CD4-positive, alpha-beta memory T cell (primary cell): ENCODE data around the gene FLT4. TPM values are rescaled to one million over a fixed set of nuclear protein-coding genes. Genes with fewer than 3 reads are reported as not detected.
A peak's percentile ranks its signal among the peaks of the same experiment; 100 is the strongest.
"Not testable (repeated sequence)": the region's sequence is repeated elsewhere in the genome, so short reads cannot be mapped to it uniquely, and the experiment has no call there.

Experiments
- CTCF ChIA-PET: fragments of 350-600 bp; sonication (Branson Sonifier 250); formaldehyde crosslinking; loops from one replicate; lab custom pipeline; 2021; ENCODE audit warnings: inconsistent platforms; ENCODE audit not compliant: partially characterized antibody; lab: Charles Lee
- POLR2A ChIA-PET: fragments of 350-600 bp; sonication (Branson Sonifier 250); formaldehyde crosslinking; loops from one replicate; lab custom pipeline; 2021; ENCODE audit not compliant: partially characterized antibody; lab: Charles Lee
- DNase-seq, 5 donors: peaks; one replicate each; pipeline versions ENCODE4 v3.0.0 to v3.0.0-alpha.2; 2020 to 2022; ENCODE audit warnings: mixed read lengths in 1 of 5
- H3K27ac ChIP-seq: one replicate; pipeline ENCODE4 v1.7.0; 2013; ENCODE audit warnings: low read depth, low read length
- H3K27me3 ChIP-seq: 2 replicates; pipeline ENCODE4 v1.7.0; 2013; ENCODE audit warnings: mild to moderate bottlenecking, low read length, moderate library complexity; ENCODE audit not compliant: insufficient read depth
- H3K36me3 ChIP-seq: 2 replicates; pipeline ENCODE4 v1.7.0; 2013; ENCODE audit warnings: mild to moderate bottlenecking, low read length, moderate library complexity; ENCODE audit not compliant: insufficient read depth
- H3K4me1 ChIP-seq: 2 replicates; pipeline ENCODE4 v1.7.0; 2013; ENCODE audit warnings: mild to moderate bottlenecking, low read length, moderate library complexity; ENCODE audit not compliant: insufficient read depth
- H3K4me3 ChIP-seq, 2 donors: one replicate each; pipeline ENCODE4 v1.7.0; 2013; ENCODE audit warnings: low read length in 2 of 2, mild to moderate bottlenecking in 1 of 2
- H3K9me3 ChIP-seq, 2 donors: one replicate each; pipeline ENCODE4 v1.7.0; 2013; ENCODE audit warnings: low read length in 2 of 2, control low read depth in 1 of 2; ENCODE audit not compliant: control insufficient read depth in 1 of 2
- H3K27ac Mint-ChIP-seq, 7 donors: one replicate each; pipeline ENCODE4 v1.8.0; 2020 to 2021; ENCODE audit warnings: mixed read lengths in 7 of 7, mild to moderate bottlenecking in 6 of 7, inconsistent platforms in 3 of 7, moderate library complexity in 3 of 7
- H3K27me3 Mint-ChIP-seq, 2 donors: one replicate each; pipeline ENCODE4 v1.8.0; 2020 to 2021; ENCODE audit warnings: mixed read lengths in 2 of 2
- H3K36me3 Mint-ChIP-seq, 2 donors: one replicate each; pipeline ENCODE4 v1.8.0; 2020 to 2021; ENCODE audit warnings: mixed read lengths in 2 of 2, inconsistent platforms in 1 of 2, mild to moderate bottlenecking in 1 of 2
- H3K4me1 Mint-ChIP-seq, 4 donors: one replicate each; pipeline ENCODE4 v1.8.0; 2020 to 2021; ENCODE audit warnings: mixed read lengths in 4 of 4, mild to moderate bottlenecking in 1 of 4
- H3K4me3 Mint-ChIP-seq, 8 donors: one replicate each; pipeline ENCODE4 v1.8.0; 2020 to 2021; ENCODE audit warnings: mixed read lengths in 8 of 8, mild to moderate bottlenecking in 7 of 8, moderate library complexity in 6 of 8, inconsistent platforms in 3 of 8
- H3K9me3 Mint-ChIP-seq, 8 donors: one replicate each; pipeline ENCODE4 v1.8.0; 2020 to 2021; ENCODE audit warnings: mixed read lengths in 8 of 8, mild to moderate bottlenecking in 5 of 8, inconsistent platforms in 3 of 8, moderate library complexity in 1 of 8
- intact Hi-C: fragments of 100-400 bp; cut with micrococcal nuclease; formaldehyde crosslinking; loops from one replicate; pipeline ENCODE4 v1.15.1; 2023
- polyA plus RNA-seq, 2 donors: library from polyadenylated mRNA; unstranded; fragments of 300-500 nt; fragmentation: Illumina TruSeq; gene quantifications; one replicate each; pipeline ENCODE4 v1.2.3, GENCODE V29; 2021
- total RNA-seq, 2 experiments: library from RNA; stranded (reverse); gene quantifications; one replicate each; pipeline ENCODE4 v1.2.3, GENCODE V29; 2021

FLT4 gene
- total and polyA plus RNA-seq, 4 experiments from 2014 or later, result 1.2 to 10.3 (median 6.9) TPM; not detected in 1

DNA sequence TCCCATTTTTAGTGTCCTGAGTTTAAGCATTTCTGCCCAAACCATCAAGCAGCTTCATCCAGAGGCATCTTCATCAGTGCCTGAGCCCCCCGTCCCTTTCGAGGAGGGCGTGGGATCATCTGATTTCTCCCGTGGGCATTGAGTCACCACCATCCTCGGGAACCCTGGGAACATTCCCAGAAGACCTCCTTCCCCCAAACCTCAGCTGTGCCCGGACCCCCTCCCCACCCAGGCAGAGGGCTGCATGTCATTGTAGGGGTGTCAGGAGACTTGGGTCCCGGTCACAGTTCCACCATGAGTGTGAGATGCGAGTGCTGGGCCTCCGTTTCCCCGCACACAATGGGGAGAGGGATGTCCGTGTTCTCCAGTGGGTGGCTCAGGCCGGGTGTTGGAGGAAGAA lies 32.6 kb upstream of the FLT4 start:
- H3K36me3 Mint-ChIP-seq, CTCF ChIA-PET, H3K9me3 Mint-ChIP-seq, H3K36me3 ChIP-seq, DNase-seq, H3K27ac Mint-ChIP-seq, H3K27me3 ChIP-seq, H3K9me3 ChIP-seq, H3K27ac ChIP-seq, intact Hi-C loops, H3K27me3 Mint-ChIP-seq, POLR2A ChIA-PET, H3K4me3 Mint-ChIP-seq, H3K4me3 ChIP-seq: not testable (repeated sequence)
- H3K4me1 Mint-ChIP-seq, result peaks cover 12 to 25% (median 17%) of the 10 kb centered on the region in 4 donors
- H3K4me1 ChIP-seq, result peaks cover 12% of the 10 kb centered on the region

DNA sequence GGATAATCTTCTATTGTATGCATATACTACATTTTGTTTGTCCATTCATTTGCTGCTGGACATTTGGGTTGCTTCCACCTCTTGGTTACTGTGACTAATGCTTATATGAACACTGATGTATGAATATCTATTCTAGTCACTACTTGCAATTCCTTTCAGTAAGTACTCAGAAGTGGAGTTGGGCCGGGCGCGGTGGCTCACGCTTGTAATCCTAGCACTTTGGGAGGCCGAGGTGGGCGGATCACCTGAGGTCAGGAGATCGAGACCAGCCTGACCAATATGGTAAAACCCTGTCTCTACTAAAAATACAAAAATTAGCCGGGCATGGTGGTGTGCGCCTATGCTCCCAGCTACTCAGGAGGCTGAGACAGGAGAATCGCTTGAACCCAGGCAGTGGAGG lies 28.9 kb upstream of the FLT4 start:
- Mint-ChIP-seq H3K27me3 (peaks cover 12 to 13% of the 10 kb centered on the region in 2 donors), H3K4me1 (peaks cover 4 to 15% (median 9%) of the 10 kb centered on the region in 4 donors)
- H3K4me3 ChIP-seq, intact Hi-C loops, H3K27ac Mint-ChIP-seq, H3K4me1 ChIP-seq, H3K9me3 Mint-ChIP-seq, H3K4me3 Mint-ChIP-seq, DNase-seq, H3K9me3 ChIP-seq, H3K36me3 Mint-ChIP-seq, POLR2A ChIA-PET, H3K36me3 ChIP-seq, H3K27ac ChIP-seq, H3K27me3 ChIP-seq: not testable (repeated sequence)
- CTCF ChIA-PET, result interaction anchor here (0.7 kb wide), 1 partner anchor 13 kb away, joined by 3 read pairs; no protein-coding TSS in a partner anchor

GRCh38 chr5:180675036-180675635 lies 25.7 kb upstream of the FLT4 start:
- Histone ChIP-seq H3K27ac (no peak overlapping the region), H3K9me3 (no peaks in the 10 kb centered on the region), H3K4me1 (peaks cover 5% of the 10 kb centered on the region), H3K4me3 (no peak overlapping the region), H3K27me3 (no peaks in the 10 kb centered on the region), H3K36me3 (no peaks in the 10 kb centered on the region)
- Mint-ChIP-seq H3K27me3 (peaks cover 13 to 16% of the 10 kb centered on the region in 2 donors), H3K4me3 (peak overlapping the region in 1 of 8 donors; percentile 7), H3K4me1 (peaks cover 6 to 13% (median 10%) of the 10 kb centered on the region in 4 donors), H3K9me3 (no peaks in the 10 kb centered on the region), H3K36me3 (no peaks in the 10 kb centered on the region), H3K27ac (no peak overlapping the region)
- DNase-seq, result no peak
- ChIA-PET CTCF (interaction anchor here (1.8 kb wide), 1 partner anchor 8 kb away, joined by 6 read pairs; no protein-coding TSS in a partner anchor), POLR2A (no interaction called here)
- intact Hi-C loops, result no loop called here

- H3K27me3 ChIP-seq, H3K27ac Mint-ChIP-seq, CTCF ChIA-PET, H3K36me3 Mint-ChIP-seq, H3K9me3 ChIP-seq, H3K36me3 ChIP-seq, H3K27ac ChIP-seq, DNase-seq, POLR2A ChIA-PET, H3K9me3 Mint-ChIP-seq, H3K4me3 ChIP-seq: not testable (repeated sequence)
- Mint-ChIP-seq H3K4me3 (peak overlapping the region in 2 of 8 donors; percentile 6 to 21), H3K4me1 (peaks cover 13 to 17% (median 14%) of the 10 kb centered on the region in 4 donors), H3K27me3 (peaks cover 13 to 16% of the 10 kb centered on the region in 2 donors)
- peaks cover 10% of the 10 kb centered on the region for H3K4me1 ChIP-seq
- intact Hi-C loops, result loop anchor here (5.0 kb wide), 1 partner anchor 67 kb away; no protein-coding TSS in a partner anchor
Measured at GRCh38 chr5:180674090-180674475, 24.7 kb upstream of the FLT4 start.

DNA sequence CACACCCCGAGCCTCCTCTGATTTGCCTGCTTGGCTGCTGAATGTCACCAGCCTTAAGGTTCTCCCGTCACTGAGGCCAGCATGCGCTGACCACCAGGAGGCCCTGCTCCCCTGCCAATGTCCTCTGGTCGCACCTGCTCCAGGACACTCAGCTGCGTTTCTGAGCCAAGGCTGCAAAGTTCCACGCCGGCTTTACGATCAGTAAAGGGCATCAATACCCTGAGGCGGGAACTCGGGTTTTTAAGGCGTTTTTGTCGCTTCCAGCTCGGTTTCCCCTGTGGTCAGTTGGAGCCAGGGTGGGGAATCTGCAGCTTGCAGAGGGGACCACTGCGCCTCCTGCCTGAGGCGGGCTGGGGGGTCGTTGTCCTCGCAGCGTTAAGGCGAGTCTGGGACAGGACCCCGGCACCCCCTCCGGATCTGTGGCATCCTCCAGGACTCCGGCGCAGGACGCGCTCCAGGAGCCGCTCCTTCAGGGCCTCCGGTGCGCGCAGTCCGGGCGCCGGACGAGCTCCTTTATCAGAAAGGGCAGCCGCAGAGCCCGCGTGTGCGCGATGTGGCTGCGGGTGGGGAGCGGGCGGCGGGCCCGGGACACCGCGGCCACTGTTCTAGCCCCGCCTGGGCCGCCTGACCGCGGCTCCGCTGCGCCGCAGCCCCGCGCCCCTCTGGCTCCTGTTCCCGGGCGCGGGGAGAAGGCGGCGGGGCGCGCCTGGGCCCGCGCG lies 24.1 kb upstream of the FLT4 start:
- no peak overlapping the region for H3K4me3 ChIP-seq
- intact Hi-C loops, result loop anchor here (5.0 kb wide), 1 partner anchor 66 kb away; no protein-coding TSS in a partner anchor
- no peaks in the 10 kb centered on the region for H3K36me3 Mint-ChIP-seq
- no peak overlapping the region for H3K27ac ChIP-seq
- H3K27me3 ChIP-seq, result no peaks in the 10 kb centered on the region
- ChIA-PET CTCF (no interaction called here), POLR2A (no interaction called here)
- no peak overlapping the region for H3K27ac Mint-ChIP-seq
- H3K4me3 Mint-ChIP-seq, result peak overlapping the region in 2 of 8 donors; percentile 13 to 54
- no peaks in the 10 kb centered on the region for H3K9me3 ChIP-seq
- peaks cover 10% of the 10 kb centered on the region for H3K4me1 ChIP-seq
- no peak for DNase-seq
- H3K9me3 Mint-ChIP-seq, result no peaks in the 10 kb centered on the region
- H3K4me1 Mint-ChIP-seq, result peaks cover 13 to 17% (median 14%) of the 10 kb centered on the region in 4 donors
- H3K36me3 ChIP-seq, result no peaks in the 10 kb centered on the region
- peaks cover 13 to 16% of the 10 kb centered on the region in 2 donors for H3K27me3 Mint-ChIP-seq

DNA sequence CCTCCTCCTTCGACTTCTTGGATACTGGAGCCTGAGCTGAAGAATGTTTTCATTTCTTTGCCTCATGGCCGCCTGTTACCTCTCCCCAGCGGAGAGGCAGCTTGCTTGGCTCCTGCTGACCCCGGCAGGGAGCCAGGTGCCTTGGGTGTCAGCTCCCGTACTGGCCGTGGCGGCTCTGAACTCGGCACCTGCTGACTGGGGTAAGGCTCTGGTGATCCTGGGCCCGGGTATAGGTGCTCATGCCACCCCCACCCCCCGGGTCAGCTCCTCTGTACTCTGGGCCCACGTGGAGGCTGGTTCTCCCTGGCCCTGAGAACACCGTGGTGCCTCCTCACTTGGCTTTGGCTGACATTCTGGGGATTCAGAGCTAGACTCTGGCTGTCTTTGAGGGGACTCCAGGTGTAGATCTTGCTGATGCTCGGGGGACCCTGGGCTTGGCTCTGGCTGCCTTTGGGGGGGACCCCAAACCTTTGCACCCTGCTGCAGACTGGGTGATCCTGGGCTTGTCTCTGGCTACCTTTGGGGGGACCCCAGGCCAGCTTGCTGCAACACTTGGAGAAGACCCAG lies 22.6 kb upstream of the FLT4 start:
- H3K27ac Mint-ChIP-seq, H3K9me3 Mint-ChIP-seq, H3K27me3 ChIP-seq, H3K4me3 Mint-ChIP-seq, H3K4me3 ChIP-seq, H3K36me3 Mint-ChIP-seq, POLR2A ChIA-PET, H3K9me3 ChIP-seq, H3K36me3 ChIP-seq, DNase-seq, H3K27ac ChIP-seq: not testable (repeated sequence)
- Mint-ChIP-seq H3K4me1 (peaks cover 13 to 17% (median 14%) of the 10 kb centered on the region in 4 donors), H3K27me3 (peaks cover 10 to 13% of the 10 kb centered on the region in 2 donors)
- CTCF ChIA-PET, result interaction anchor here (0.9 kb wide), 1 partner anchor 13 kb away, joined by 3 read pairs; no protein-coding TSS in a partner anchor
- intact Hi-C loops, result loop anchor here (5.0 kb wide), 1 partner anchor 65 kb away; no protein-coding TSS in a partner anchor
- peaks cover 10% of the 10 kb centered on the region for H3K4me1 ChIP-seq
